Measurements from ENCODE around the gene ACSM6.

The ACSM6 gene

GRCh38 chr10:95178797-95179196, 15.2 kb upstream of the ACSM6 start:
- Histone ChIP-seq H3K9me3 (replicated peaks; ENCODE audit: insufficient read depth, low read length) (no peaks in the 10 kb centered on the region), H3K9ac (ENCODE audit: low read length) (no peak overlapping the region), H3K27me3 (replicated peaks; ENCODE audit: insufficient read depth, low read length) (no peaks in the 10 kb centered on the region), H3K79me2 (ENCODE audit: low read length) (no peaks in the 10 kb centered on the region), H3K4me1 (ENCODE audit: low read length) (no peaks in the 10 kb centered on the region), H3K27ac (ENCODE audit: low read length) (no peak overlapping the region), H3K9me2 (replicated peaks; ENCODE audit: insufficient read depth, low read length) (no peaks in the 10 kb centered on the region), H3K36me3 (replicated peaks; ENCODE audit: insufficient read depth, low read length) (no peaks in the 10 kb centered on the region), H3K4me3 (ENCODE audit: low read length) (no peak overlapping the region), H3K4me2 (ENCODE audit: low read depth, low read length) (no peak overlapping the region), H4K20me1 (ENCODE audit: insufficient read depth, low read length) (no peaks in the 10 kb centered on the region), H3F3A (ENCODE audit: insufficient read depth, low read length) (no peaks in the 10 kb centered on the region), H2AFZ (ENCODE audit: low read length) (no peak overlapping the region)
- no peak for DNase-seq
- TF ChIP-seq EZH2phosphoT487 (IDR thresholded peaks at IDR 0.05; ENCODE audit: low read length) (no peak), EZH2 (optimal IDR thresholded peaks at IDR 0.05; ENCODE audit: low read depth, low read length) (no peak)
- TF ChIP-seq, protein P1, sequence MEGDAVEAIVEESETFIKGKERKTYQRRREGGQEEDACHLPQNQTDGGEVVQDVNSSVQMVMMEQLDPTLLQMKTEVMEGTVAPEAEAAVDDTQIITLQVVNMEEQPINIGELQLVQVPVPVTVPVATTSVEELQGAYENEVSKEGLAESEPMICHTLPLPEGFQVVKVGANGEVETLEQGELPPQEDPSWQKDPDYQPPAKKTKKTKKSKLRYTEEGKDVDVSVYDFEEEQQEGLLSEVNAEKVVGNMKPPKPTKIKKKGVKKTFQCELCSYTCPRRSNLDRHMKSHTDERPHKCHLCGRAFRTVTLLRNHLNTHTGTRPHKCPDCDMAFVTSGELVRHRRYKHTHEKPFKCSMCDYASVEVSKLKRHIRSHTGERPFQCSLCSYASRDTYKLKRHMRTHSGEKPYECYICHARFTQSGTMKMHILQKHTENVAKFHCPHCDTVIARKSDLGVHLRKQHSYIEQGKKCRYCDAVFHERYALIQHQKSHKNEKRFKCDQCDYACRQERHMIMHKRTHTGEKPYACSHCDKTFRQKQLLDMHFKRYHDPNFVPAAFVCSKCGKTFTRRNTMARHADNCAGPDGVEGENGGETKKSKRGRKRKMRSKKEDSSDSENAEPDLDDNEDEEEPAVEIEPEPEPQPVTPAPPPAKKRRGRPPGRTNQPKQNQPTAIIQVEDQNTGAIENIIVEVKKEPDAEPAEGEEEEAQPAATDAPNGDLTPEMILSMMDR (IDR thresholded peaks at IDR 0.05; ENCODE audit: low read length), result no peak

DNA sequence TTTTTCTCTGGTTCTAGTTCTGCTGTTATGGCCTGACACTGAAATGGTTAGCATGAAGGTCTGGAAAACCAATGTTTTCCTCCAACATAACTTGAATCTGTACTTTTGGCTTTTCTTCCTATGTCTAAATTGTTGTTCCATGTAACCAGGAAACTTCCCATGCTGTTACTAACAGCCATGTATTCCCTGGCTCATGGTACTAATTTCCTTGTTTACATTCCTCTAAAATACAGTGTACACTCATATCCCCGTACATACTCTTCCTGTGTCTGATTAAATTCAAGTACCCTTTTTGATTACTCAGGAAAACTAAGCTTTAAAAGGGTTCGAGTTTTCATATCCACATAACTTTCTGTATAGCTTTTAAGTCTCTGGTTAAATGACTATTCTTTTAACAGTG, 12.3 kb upstream of the ACSM6 start:
- no peaks in the 10 kb centered on the region for H3F3A ChIP-seq (ENCODE audit: insufficient read depth, low read length)
- H3K27me3 ChIP-seq (replicated peaks; ENCODE audit: insufficient read depth, low read length), result no peaks in the 10 kb centered on the region
- H3K9me3 ChIP-seq (replicated peaks; ENCODE audit: insufficient read depth, low read length), result no peaks in the 10 kb centered on the region
- H3K4me2 ChIP-seq (ENCODE audit: low read depth, low read length), result no peak overlapping the region
- DNase-seq, result no peak
- no peak overlapping the region for H3K4me3 ChIP-seq (ENCODE audit: low read length)
- H2AFZ ChIP-seq (ENCODE audit: low read length), result no peak overlapping the region
- no peak overlapping the region for H3K9ac ChIP-seq (ENCODE audit: low read length)
- H3K79me2 ChIP-seq (ENCODE audit: low read length), result no peaks in the 10 kb centered on the region
- TF ChIP-seq EZH2 (optimal IDR thresholded peaks at IDR 0.05; ENCODE audit: low read depth, low read length) (no peak), EZH2phosphoT487 (IDR thresholded peaks at IDR 0.05; ENCODE audit: low read length) (no peak)
- TF ChIP-seq, protein P1 (IDR thresholded peaks at IDR 0.05; ENCODE audit: low read length), result no peak
- no peak overlapping the region for H3K27ac ChIP-seq (ENCODE audit: low read length)
- H4K20me1 ChIP-seq (ENCODE audit: insufficient read depth, low read length), result no peaks in the 10 kb centered on the region
- H3K4me1 ChIP-seq (ENCODE audit: low read length), result no peaks in the 10 kb centered on the region
- no peaks in the 10 kb centered on the region for H3K36me3 ChIP-seq (replicated peaks; ENCODE audit: insufficient read depth, low read length)
- no peaks in the 10 kb centered on the region for H3K9me2 ChIP-seq (replicated peaks; ENCODE audit: insufficient read depth, low read length)

GRCh38 chr10:95183271-95184230, 10.5 kb upstream of the ACSM6 start:
- Histone ChIP-seq H3K36me3 (replicated peaks; ENCODE audit: insufficient read depth, low read length) (no peaks in the 10 kb centered on the region), H3K9me2 (replicated peaks; ENCODE audit: insufficient read depth, low read length) (no peaks in the 10 kb centered on the region), H3K79me2 (ENCODE audit: low read length) (no peaks in the 10 kb centered on the region), H3K4me2 (ENCODE audit: low read depth, low read length) (peak overlapping the region; percentile 96), H3K9ac (ENCODE audit: low read length) (peak overlapping the region; percentile 80), H3F3A (ENCODE audit: insufficient read depth, low read length) (no peaks in the 10 kb centered on the region), H3K27ac (ENCODE audit: low read length) (peak overlapping the region; percentile 67; the same call in 1 of the 2 replicates), H3K27me3 (replicated peaks; ENCODE audit: insufficient read depth, low read length) (no peaks in the 10 kb centered on the region), H2AFZ (ENCODE audit: low read length) (peak overlapping the region; percentile 96), H3K4me3 (ENCODE audit: low read length) (peak overlapping the region; percentile 64), H3K4me1 (ENCODE audit: low read length) (no peaks in the 10 kb centered on the region), H4K20me1 (ENCODE audit: insufficient read depth, low read length) (no peaks in the 10 kb centered on the region), H3K9me3 (replicated peaks; ENCODE audit: insufficient read depth, low read length) (no peaks in the 10 kb centered on the region)
- DNase-seq, result peak; percentile 91
- TF ChIP-seq, protein P1 (IDR thresholded peaks at IDR 0.05; ENCODE audit: low read length), result peak; percentile 95
- no peak for TF ChIP-seq EZH2phosphoT487 (IDR thresholded peaks at IDR 0.05; ENCODE audit: low read length)
